Colonic mucosa (tissue), 4 donors: ENCODE data around the gene TYW1. TPM values are rescaled to one million over a fixed set of nuclear protein-coding genes. Genes with fewer than 3 reads are reported as not detected.
"Not testable (repeated sequence)": the region's sequence is repeated elsewhere in the genome, so short reads cannot be mapped to it uniquely, and the experiment has no call there.

Source experiments
- DNase-seq: peaks from one replicate; pipeline ENCODE4 v3.0.0-alpha.2; 2020
- H3K27ac ChIP-seq: fragments of 200-600 bp; one replicate; pipeline ENCODE4 v1.8.0; 2021
- H3K27me3 ChIP-seq: fragments of 200-600 bp; one replicate; pipeline ENCODE4 v1.8.0; 2021
- H3K36me3 ChIP-seq: fragments of 200-600 bp; one replicate; pipeline ENCODE4 v1.8.0; 2021
- H3K4me1 ChIP-seq: fragments of 200-600 bp; one replicate; pipeline ENCODE4 v1.8.0; 2021; ENCODE audit warnings: mild to moderate bottlenecking
- H3K4me3 ChIP-seq: fragments of 200-600 bp; one replicate; pipeline ENCODE4 v1.8.0; 2021
- H3K9ac ChIP-seq, 2 donors: one replicate each; pipeline ENCODE4 v1.7.0; 2013; ENCODE audit warnings: control low read depth in 2 of 2, low read depth in 2 of 2, low read length in 2 of 2
- H3K9me3 ChIP-seq: fragments of 200-600 bp; one replicate; pipeline ENCODE4 v1.8.0; 2021
- intact Hi-C: fragments of 100-400 bp; cut with DNase I; formaldehyde crosslinking; loops from one replicate; pipeline ENCODE4 v1.14.1; 2022
- microRNA-seq: library from miRNA; unstranded; fragments of <30 nt; microRNA quantifications from one replicate; pipeline ENCODE4, GENCODE V29; 2019
- total RNA-seq, 2 donors: library from RNA; stranded (reverse); fragmentation: NEBNext Ultra II Directional in 1 of 2; extraction: Animal tissue kit (Norgen Biotek cat#: 25700) in 1 of 2; gene quantifications; one replicate each; pipeline ENCODE4 v1.2.1, GENCODE V29; 2021
- TF ChIP-seq, protein P1 (sequence below): fragments of 200-600 bp; IDR thresholded peaks from one replicate; pipeline ENCODE4 v1.8.0; 2022; ENCODE audit warnings: antibody characterized with exemption, mild to moderate bottlenecking
- donor health status: healthy.
- donor health status: DM: no; HTN: no; CAD: no.
- donor health status: DM: no; HTN: no; CAD: no.

Gene TYW1
- total RNA-seq, 2 donors from 2014 or later, result 15.5 to 16.2 TPM

GRCh38 chr7:67267914-67268313, 271.3 kb downstream of the TYW1 start:
- intact Hi-C loops, result no loop called here
- H3K27me3 ChIP-seq, result no peaks in the 10 kb centered on the region
- no peak overlapping the region for H3K4me3 ChIP-seq
- no peak for DNase-seq
- no peaks in the 10 kb centered on the region for H3K9me3 ChIP-seq
- no peak overlapping the region for H3K27ac ChIP-seq
- TF ChIP-seq, protein P1, sequence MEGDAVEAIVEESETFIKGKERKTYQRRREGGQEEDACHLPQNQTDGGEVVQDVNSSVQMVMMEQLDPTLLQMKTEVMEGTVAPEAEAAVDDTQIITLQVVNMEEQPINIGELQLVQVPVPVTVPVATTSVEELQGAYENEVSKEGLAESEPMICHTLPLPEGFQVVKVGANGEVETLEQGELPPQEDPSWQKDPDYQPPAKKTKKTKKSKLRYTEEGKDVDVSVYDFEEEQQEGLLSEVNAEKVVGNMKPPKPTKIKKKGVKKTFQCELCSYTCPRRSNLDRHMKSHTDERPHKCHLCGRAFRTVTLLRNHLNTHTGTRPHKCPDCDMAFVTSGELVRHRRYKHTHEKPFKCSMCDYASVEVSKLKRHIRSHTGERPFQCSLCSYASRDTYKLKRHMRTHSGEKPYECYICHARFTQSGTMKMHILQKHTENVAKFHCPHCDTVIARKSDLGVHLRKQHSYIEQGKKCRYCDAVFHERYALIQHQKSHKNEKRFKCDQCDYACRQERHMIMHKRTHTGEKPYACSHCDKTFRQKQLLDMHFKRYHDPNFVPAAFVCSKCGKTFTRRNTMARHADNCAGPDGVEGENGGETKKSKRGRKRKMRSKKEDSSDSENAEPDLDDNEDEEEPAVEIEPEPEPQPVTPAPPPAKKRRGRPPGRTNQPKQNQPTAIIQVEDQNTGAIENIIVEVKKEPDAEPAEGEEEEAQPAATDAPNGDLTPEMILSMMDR, result no peak
- no peaks in the 10 kb centered on the region for H3K36me3 ChIP-seq
- no peak overlapping the region for H3K9ac ChIP-seq
- H3K4me1 ChIP-seq, result no peaks in the 10 kb centered on the region

DNA sequence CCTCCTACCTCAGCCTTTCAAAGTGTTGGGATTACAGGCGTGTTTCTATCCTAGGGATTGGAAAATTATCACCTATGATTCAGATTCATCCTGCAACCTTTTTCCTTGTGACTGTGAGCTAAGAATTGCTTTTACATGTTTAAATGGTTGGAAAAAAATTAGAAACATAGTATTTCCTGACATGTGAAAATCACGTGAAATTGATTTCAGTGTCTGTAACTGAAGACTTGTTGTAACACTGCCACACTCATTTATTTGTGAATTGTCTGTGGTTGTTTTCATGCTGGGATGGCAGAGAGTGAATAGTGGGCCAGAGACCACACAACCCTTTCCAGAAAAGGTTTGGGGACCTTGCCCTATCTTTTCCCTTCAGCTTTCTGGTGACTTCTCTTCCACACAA, 273.3 kb downstream of the TYW1 start:
- H3K9ac ChIP-seq, H3K4me1 ChIP-seq, H3K27me3 ChIP-seq, intact Hi-C loops, H3K36me3 ChIP-seq, H3K4me3 ChIP-seq, H3K9me3 ChIP-seq, DNase-seq, H3K27ac ChIP-seq: not testable (repeated sequence)

Small RNA genes lying within 50 kb of the gene (microRNA-seq; reads per million reads assigned to microRNA genes)
- not detected for gene MIR4650-1

Other genes starting within 250 kb of the TYW1 start
- gene TMEM248, start 75.6 kb upstream of the TYW1 start, total RNA-seq, result 100 to 1,000 TPM; 108 to 122 TPM
- gene SBDS, start 1.2 kb upstream of the TYW1 start, total RNA-seq, result 100 to 1,000 TPM; 102 to 112 TPM